HG03432 (cell line): Measurements from ENCODE around the gene CD96.
"Not testable (repeated sequence)": the region's sequence is repeated elsewhere in the genome, so short reads cannot be mapped to it uniquely, and the experiment has no call there.

ENCODE experiments used
- ATAC-seq: cut with Tn5 transposase; IDR thresholded peaks from one replicate; pipeline ENCODE4 v1.9.1; 2021; ENCODE audit warnings: mild to moderate bottlenecking, moderate library complexity; ENCODE audit not compliant: unreplicated experiment

The CD96 gene

DNA sequence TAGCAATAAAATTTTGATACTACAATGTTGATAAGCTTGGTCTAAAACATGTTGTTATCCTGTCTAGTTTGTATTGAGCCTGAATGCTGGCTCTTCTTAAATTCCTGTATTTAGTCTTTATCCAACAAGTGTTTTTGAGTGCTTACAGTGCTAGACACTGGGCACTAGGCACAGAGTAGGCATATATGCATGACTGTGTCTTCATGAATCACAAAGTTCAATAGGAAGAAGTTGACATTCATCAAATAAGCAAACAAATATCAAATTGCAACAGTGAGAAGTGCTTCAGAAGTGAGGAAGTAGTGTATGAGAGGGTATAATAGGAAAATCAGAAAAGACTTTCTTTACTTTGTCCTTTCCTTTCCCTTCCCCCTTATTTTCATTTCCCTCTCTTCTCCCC is 6.8 kb downstream of the CD96 start:
- no peak for ATAC-seq

DNA sequence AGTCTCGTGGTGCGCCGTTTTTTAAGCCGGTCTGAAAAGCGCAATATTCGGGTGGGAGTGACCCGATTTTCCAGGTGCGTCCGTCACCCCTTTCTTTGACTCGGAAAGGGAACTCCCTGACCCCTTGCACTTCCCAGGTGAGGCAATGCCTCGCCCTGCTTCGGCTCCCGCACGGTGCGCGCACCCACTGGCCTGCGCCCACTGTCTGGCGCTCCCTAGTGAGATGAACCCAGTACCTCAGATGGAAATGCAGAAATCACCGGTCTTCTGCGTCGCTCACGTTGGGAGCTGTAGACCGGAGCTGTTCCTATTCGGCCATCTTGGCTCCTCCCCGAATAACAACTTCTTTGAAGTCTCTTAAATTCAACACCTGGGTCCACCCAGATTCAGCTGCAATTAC is 19.9 kb downstream of the CD96 start:
- ATAC-seq: not testable (repeated sequence)

DNA sequence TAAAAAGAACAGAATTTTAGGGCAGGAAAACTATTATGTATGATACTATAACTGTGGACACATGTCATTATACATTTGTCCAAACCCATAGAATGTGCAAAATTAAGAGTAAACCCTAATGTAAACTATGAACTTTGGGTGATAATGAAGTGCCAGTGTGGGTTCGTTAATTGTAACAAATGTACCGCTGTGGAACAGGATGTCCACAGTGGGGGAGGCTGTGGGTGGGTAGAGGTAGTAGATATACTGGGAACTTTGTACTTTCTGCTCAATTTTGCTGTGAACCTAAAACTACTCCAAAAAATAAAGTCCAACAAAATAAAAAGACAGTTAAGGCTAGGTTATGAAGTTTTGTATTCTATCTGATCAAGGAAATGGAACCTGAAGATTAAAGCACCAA is 24.8 kb downstream of the CD96 start:
- ATAC-seq: no peak

DNA sequence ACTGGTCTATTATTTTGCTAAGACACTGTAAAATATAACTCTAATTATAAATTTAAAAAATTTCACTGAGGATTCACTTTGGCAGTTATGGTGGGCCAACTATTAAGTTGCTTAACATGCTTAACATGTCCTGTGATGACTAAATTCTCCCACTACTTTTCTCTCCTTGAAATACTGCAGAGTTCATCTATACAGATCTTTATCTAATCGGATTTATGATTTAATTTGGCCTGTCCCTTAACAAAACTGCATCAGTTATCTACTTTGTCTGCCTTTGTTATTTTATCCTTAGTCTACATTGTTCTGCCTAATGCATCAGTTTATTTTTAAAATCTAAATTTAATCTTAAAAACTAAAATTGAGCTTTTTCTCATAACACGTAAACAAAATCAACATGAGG is 26.4 kb downstream of the CD96 start:
- no peak for ATAC-seq

DNA sequence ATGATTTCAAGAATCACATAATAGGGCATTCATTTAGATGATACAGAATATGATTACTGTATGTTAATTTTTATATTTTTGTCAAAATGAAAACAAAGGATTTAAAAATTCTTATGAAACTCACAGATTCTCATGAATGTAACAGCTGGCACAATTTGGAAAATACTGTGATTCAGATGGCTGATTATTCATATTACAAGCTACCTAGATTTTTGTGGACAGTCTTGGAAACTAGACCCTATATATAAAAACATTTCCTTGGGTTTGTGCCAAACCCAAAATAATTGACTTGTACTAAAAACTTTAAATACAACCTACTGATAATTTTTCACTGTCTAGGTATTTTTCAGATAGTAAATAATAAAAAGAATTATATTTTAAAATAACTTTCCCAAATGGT is 26.9 kb downstream of the CD96 start:
- no peak for ATAC-seq

DNA sequence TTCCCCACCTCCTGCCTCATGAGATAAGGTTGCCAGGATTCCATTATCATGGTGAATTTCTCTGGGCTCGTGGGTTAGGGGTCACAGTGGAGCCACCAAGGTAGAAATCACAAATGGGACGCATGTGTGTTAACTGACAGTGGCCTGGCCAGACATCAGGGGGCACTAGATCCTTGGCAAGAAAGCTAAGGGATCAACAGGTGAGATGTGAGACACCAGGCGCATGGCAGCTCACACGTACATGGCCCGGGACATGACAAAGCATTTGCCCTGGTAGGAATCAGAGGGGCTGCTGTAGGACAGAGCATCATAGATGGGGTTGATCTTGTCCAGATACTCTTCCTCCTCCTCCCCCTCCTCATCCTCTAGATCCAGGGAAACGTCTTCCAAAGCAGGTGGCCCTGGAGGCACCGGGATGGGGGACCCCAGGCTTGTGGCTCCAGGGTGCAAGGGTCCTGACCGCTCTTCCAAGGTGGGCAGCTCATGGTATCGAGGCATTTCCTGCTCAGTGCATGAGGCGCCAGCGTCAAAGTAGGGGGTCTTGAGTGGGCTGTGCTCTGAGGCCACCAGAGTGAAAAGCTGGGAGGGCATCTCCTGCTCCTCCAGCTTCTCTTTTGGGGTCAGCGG is 28.5 kb downstream of the CD96 start:
- no peak for ATAC-seq

DNA sequence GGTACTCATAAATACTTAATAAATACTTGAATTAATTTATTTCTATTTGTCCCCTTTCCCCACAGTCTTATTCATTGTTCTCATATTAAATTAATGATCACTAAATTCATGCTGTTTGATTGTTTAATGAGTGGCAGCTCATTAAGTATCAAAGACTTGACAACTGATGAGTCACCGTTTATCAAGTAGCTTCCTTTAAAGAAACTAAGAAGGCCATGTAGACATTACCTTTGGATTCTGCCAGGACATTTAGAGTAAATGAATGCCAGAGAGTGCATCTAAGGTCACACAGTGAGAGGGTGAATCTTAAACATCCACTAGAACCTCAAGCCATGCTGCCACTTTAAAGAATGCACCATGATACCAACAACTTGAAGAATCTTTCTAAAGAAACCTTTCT is 29.3 kb downstream of the CD96 start:
- no peak for ATAC-seq

DNA sequence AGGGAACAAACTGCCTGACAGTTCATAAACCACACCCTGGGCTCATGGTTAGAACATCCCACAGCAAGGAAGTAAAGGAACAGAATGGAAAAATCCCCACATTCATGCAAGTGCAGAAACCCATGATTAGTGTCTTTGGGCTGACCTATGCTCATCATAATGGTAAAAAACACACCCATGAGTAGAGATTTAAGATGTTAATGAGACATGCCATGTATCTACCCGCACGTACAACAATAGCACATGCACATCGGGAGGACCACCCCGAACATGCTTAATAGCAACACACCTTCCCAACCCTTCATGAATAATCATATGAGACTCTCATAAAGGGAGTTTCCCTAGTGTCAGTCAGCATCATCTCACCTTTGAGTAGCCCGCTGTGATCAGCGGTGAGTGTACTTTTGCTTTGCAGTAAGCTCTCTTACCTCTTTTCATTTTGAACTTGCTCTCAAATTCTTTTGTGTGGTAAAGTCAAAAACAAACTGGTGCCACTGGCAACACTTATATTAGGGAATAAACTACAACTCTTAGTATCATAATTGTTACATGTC is 30.0 kb downstream of the CD96 start:
- ATAC-seq: no peak

DNA sequence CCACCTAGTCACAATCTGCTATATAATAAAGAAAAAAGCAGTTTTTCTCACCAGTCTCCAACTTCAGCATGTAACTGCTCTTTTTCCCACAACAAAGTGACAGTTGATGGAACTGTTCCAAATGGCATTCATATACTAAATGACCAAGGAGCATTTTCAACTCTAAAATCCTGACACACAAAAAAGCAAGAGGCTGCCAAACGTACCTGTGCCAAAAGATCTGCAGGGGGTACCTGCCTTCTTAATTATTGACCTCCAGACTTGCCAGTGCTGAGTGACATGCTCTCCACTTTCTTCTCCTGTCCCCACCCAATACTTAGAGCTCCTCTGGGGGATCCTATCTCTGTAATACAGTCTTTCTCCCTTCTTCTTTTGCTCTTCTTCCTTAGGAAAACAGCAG is 35.1 kb downstream of the CD96 start:
- ATAC-seq: no peak

DNA sequence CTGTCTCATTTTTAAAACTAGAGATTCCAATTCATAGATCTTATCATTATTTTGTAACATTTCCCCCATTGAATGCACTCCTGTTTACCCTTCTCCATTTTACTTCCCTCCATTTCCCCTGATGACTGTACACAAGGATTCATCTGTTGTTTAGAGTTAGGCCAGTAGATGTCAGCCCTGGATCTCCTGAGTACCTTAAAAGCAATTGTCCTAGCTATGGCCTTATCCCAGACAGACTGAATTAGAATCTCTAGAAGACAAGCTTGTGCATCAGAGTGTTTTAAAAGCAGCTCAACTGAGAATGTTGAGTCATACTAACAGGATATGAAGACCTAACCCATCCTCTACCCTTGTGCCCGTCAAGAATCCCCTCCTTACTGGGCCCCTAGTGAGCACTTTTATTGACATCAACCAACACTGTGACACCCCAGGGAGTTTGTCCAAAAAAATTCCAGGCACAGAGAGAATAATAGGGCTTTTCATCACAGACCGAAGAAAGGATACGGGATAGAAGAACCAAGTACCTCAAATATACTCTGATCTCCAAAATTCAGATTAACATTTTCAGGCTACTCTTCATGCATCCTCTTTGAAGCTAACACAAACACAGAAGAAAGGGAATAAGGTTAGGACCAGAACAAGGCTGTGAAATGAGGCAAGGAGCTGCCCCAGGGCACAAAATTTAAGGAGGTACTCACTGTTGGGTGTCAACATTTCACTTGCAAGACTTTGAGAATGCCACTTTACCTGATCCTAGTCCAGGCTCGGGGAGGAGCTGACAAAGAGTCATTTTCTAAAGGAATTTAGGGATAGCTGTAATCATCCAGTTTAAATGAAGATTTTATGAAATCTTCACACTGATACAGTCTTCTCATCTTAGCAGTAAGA is 36.0 kb downstream of the CD96 start:
- ATAC-seq: peak; percentile 97

DNA sequence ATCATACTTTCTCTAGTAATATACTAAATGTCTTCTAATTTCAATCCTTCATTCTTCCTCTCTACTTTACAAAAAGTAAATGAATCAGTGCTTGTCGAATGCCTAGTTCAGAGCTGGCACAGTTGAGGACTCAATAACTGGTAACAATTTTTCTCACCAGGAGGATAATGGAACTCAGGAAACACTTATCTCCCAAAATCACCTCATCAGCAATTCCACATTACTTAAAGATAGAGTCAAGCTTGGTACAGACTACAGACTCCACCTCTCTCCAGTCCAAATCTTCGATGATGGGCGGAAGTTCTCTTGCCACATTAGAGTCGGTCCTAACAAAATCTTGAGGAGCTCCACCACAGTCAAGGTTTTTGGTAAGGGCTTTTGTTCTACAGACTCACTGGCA is 36.9 kb downstream of the CD96 start:
- no peak for ATAC-seq

DNA sequence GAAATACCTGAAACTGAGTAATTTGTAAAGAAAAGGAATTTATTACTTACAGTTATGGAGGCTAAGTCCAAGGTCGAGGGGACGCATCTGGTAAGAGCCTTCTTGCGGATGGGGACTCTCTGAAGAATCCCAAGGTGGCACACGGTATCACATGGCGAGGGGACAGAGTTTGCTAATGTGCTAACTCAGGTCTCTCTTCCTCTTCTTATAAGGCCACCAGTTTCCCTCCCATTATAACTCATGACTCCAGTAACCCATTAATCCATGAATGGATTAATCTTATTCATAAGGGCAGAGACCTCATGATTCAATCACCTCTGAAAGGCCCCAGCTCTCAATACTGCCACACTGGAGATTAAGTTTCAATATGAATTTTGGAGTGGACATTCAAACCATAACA is 37.5 kb downstream of the CD96 start:
- ATAC-seq: no peak

DNA sequence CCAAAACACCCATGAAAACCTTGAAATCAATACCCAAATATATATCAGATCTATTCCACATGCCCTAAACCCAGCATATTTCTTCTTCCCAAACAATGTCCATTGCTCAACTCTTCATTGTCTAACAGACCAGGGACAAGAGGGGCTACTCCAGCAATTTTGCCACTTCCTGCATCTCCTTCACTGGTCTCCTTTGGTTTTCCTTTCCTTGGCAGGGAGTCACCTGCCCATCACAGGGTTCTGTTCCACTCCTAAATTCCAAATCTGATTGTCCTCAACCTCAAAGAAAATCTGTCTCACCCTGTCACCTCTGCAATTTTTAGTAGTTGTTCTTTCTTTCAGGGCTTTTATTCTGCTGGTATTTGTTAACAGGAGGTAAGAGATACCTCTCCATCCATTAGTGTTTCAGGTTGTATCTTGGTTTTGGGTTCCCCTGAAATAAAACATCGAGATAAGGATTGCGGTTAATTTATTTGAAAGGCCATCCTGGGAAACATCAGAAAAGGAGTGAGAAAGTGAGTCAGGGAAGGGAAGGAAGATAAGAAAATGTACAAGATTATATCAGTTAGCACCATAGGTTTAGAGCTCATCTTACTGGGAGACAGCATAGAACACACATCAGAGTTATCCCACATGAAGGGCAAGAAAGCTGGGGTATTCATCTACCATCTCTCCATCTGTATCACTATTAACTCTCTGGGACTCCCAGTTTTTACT is 39.6 kb downstream of the CD96 start:
- ATAC-seq: no peak

DNA sequence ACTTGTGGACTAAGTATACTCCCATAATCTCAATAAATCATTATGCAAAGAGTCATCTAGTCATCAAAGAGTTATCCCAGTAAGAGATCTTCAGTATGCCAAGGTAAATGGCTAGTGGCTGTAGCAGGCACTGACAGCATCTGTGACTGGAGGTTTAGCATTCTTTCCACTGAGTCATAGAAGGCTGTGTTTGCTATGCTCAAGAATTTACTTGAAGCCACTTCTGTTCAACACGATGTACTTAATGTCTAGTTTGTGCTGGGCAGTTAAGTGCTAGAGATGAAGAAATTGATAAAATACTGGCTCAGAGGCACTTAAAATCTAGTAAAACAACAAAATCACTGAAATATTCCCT is 40.1 kb downstream of the CD96 start:
- ATAC-seq: no peak

DNA sequence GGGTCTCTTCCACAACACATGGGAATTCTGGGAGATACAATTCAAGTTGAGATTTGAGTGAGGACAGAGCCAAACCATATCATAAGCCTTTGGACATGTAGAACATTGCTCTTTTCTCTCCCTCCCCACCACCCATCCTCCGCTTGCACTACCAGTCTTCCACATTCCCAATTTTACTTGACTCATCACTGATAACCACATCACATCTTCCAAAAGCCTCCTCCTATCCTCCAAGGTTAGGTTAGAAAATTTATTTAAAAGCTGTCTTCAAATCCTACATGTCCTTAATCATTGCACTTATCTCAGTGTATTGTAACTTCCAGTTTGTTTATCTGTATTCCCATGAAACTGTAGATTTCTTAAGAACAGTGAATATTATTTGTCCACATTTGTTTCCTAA is 42.7 kb downstream of the CD96 start:
- ATAC-seq: no peak

DNA sequence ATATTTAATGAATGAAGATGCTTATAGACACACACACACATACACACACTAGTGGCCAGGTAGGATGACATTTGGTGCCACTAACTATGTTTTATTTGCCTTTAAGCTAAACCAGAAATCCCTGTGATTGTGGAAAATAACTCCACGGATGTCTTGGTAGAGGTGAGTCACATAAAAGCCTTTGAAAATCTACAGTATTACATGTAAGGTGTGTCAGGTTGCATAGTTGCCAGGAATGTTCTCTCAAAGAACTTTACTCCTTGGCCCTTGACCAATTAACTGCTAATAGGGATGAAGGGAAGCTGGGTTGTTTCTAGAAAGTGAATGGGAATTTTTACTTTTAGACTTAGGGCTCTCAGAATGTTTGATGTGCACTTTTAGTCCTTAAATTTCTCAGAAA is 43.2 kb downstream of the CD96 start:
- no peak for ATAC-seq

DNA sequence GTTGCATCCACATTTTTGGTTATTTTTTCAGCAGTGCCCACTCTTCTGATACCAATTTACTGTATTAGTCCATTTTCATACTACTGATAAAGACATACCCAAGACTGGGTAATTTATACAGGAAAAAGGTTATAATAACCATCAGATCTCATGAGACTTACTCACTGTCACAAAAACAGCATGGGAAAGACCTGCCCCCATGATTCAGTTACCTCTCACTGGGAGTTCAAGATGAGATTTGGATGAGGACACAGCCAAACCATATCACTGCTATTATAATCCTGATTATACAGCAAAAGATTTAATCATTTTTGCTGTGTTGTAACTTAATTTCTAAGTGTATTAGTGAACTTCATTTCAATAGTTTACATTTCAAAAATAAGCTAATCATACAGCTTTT is 46.5 kb downstream of the CD96 start:
- ATAC-seq: no peak

DNA sequence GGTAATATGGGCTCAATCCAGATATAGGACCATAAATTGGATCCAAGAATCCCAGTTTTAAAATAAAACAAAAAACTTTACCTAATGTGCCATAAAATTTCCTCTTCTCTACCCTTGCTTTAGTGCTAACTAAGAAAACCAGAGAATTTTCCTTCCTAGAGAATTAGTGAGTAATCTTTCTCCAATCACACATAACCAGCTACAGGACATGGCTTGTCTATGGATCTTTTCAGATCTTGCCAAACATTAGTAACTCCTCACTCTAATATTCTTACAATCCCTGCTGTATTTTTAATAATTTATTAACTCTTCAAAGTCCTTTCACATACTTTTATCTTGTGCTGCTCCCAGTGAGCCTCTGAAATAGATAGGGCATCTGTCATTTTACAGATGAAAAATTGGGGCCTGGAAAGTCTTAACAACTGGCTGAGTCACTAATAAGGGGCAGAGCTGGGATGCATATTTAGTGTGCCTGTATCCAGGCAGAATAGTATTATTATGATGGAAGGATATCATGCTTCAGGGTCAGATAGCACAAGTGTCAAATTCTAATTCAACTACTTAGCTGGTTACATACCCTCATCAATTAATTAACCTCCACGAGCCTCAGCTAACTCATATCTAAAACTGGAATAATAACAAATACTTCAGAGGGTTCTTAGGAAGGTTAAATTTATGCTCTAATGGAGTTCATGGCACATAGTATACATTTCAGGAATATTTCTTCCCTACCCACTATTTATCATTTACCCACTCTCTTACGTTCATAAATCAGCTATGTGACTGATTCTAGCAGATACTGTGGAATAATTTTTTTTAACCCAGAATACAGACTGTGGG is 47.5 kb downstream of the CD96 start:
- no peak for ATAC-seq

DNA sequence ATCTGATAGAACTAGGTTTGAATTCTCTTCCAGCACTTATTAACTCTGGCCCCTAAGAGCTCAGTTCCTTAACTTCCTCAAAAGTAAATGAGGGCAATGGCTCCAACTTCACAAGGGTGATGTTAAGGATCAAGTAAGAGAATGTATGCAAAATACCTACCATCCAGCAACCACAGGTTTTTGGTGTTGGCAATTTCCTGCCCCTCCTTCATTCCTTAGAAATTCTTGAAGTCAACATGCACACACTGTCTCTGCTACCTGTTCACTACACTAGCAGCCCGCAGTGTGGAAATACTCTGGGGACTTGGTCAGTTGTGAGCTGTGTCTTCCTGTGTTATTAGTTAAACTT is 48.1 kb downstream of the CD96 start:
- ATAC-seq: no peak

DNA sequence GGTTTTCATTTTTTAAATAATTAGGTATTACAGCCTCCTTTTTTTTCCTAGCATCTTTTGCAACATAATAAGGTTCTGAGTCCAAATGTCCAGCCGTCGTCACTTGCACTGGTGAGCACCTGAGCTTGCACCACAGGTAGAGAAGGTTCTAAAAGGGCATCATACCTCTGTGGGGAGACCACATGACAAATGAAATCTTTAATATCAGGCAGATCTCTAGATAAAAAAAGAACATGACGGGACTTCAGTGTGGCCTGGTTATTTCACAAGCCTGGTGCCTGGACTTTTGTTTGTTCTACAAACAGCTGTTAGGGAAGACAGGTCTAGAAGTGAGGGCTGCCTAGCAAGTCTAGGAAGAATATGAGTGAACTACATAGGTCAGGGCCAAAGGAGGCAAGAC is 49.6 kb downstream of the CD96 start:
- ATAC-seq: no peak

DNA sequence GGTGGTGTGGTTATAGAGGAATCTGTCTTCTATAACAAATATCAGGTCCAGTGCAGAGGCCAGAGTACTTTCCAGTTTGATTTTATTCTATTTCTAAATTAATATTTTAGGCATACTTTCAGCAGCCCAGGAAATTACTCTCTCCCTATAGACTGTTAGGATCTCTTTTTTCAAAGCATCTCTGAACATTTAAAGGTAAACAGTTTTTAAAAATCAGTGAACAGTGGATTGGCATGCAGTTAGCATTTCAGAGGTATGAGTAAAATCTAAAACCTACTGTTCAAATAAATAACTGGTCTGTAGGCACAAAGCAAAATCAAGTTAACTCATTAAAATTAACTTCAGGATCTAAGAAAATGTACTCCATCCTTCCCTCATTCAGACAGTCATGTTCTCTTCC is 50.1 kb downstream of the CD96 start:
- ATAC-seq: no peak
